Right lobe of liver (tissue), 6 donors: Measurements from ENCODE around the gene OSBPL9. TPM values are rescaled to one million over a fixed set of nuclear protein-coding genes. Genes with fewer than 3 reads are reported as not detected.
A peak's percentile ranks its signal among the peaks of the same experiment; 100 is the strongest.

Source experiments
- ATAC-seq, 4 donors: fragments of 200-7000 bp; cut with Tn5 transposase; one replicate each; pipeline ENCODE4 v1.9.1; 2020; ENCODE audit warnings: mild to moderate bottlenecking in 4 of 4, moderate library complexity in 4 of 4
- DNase-seq, 3 donors: peaks; one replicate each; pipeline ENCODE4 v3.0.0-alpha.2; 2020
- H3K27ac ChIP-seq, 3 donors: fragments of 200-600 bp; one replicate each; pipeline ENCODE4 v1.8.0; 2022
- H3K27me3 ChIP-seq, 2 donors: fragments of 200-600 bp; one replicate each; pipeline ENCODE4 v1.8.0; 2022
- H3K36me3 ChIP-seq, 4 donors: fragments of 200-600 bp; sonication (generic) in 1 of 4; one replicate each; pipeline versions ENCODE4 v1.5.1 to v1.8.0; 2017 to 2022; ENCODE audit warnings: control low read depth in 1 of 4
- H3K4me1 ChIP-seq, 4 donors: fragments of 200-600 bp; sonication (generic) in 1 of 4; one replicate each; pipeline versions ENCODE4 v1.5.1 to v1.8.0; 2017 to 2022; ENCODE audit warnings: control low read depth in 1 of 4
- H3K4me3 ChIP-seq, 3 donors: fragments of 200-600 bp; one replicate each; pipeline ENCODE4 v1.8.0; 2022
- H3K9me3 ChIP-seq, 4 donors: fragments of 200-600 bp; sonication (generic) in 1 of 4; one replicate each; pipeline versions ENCODE4 v1.5.1 to v1.8.0; 2017 to 2022; ENCODE audit warnings: control low read depth in 1 of 4
- CTCF ChIP-seq, 4 donors: fragments of 200-600 bp in 3 of 4; fragments of 450-650 bp in 1 of 4; IDR thresholded peaks; one replicate each; pipeline versions ENCODE4 v1.5.1 to v1.8.0; 2016 to 2022; ENCODE audit warnings: antibody characterized with exemption in 4 of 4, mild to moderate bottlenecking in 2 of 4
- POLR2A ChIP-seq: fragments of 450-650 bp; IDR thresholded peaks from one replicate; pipeline ENCODE4 v1.6.1; 2017; ENCODE audit warnings: antibody characterized with exemption, mild to moderate bottlenecking
- WGBS: methylation state at CpG from one replicate; pipeline ENCODE4 v1.1.6; 2018; ENCODE audit warnings: low coverage, low lambda C conversion rate; ENCODE audit not compliant: insufficient coverage; ENCODE audit errors: missing lambda C conversion rate; 5-methylcytosine and 5-hydroxymethylcytosine counted together
- intact Hi-C, 2 donors: fragments of 100-400 bp; cut with DNase I; formaldehyde crosslinking; loops; one replicate each; pipeline versions ENCODE4 v1.11.2 to v1.14.1; 2022
- total RNA-seq, 6 experiments: library from RNA; depleted of rRNA in 2 of 6; stranded (reverse); fragments of >200 nt in 2 of 6; fragmentation: NEBNext Ultra II Directional in 3 of 6; extraction: Animal tissue kit (Norgen Biotek cat#: 25700) in 3 of 6; gene quantifications; one replicate each; pipeline versions ENCODE4 v1.1.0 to v1.2.4, GENCODE V29; 2016 to 2023
- donor health status: DM: no; HTN: yes; CAD: no.
- donor health status: DM: no; HTN: no; CAD: no.
- donor health status: DM: no; HTN: no; CAD: no.
- donor health status: DM: no; HTN: yes; CAD: no.
- donor health status: DM: no; HTN: yes; CAD: no.

OSBPL9 gene
- total RNA-seq, 6 experiments from 2014 or later: 51.7 to 90.5 (median 71.7) TPM

DNA sequence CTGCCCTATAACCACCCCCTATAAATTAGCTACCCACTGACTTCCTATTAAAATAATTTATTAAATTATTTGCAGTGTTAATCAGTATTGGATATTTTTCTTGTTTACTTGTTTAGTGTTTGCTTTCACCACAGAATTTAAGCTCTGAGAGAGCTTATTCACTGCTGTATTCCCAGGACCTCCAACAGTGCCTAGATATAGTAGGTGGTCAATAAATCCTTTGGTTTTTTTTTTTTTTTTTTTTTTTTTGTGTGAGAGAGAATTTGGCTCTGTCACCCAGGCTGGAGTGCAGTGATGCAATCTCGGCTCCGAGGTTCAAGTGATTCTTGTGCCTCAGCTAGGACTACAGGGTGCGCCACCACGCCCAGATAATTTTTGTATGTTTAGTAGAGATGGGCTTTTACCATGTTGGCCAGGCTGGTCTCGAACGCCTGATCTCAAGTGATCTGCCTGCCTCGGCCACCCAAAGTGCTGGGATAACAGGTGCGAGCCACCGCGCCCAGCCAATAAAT, 1.1 kb upstream of the OSBPL9 start:
- no peak for ATAC-seq
- no peak for DNase-seq
- no peak overlapping the region for H3K27ac ChIP-seq
- H3K27me3 ChIP-seq: no peaks in the 10 kb centered on the region
- H3K36me3 ChIP-seq: no peaks in the 10 kb centered on the region
- no peaks in the 10 kb centered on the region for H3K9me3 ChIP-seq
- intact Hi-C loops: no loop called here
- TF ChIP-seq POLR2A (no peak), CTCF (IDR thresholded peaks at IDR 0.05) (no peak)
- 62% methylated on average over 6 of the region's 10 CpGs for WGBS
- H3K4me1 ChIP-seq: peaks cover 0 to 24% (median 3%) of the 10 kb centered on the region in 4 donors
- H3K4me3 ChIP-seq: no peak overlapping the region

DNA sequence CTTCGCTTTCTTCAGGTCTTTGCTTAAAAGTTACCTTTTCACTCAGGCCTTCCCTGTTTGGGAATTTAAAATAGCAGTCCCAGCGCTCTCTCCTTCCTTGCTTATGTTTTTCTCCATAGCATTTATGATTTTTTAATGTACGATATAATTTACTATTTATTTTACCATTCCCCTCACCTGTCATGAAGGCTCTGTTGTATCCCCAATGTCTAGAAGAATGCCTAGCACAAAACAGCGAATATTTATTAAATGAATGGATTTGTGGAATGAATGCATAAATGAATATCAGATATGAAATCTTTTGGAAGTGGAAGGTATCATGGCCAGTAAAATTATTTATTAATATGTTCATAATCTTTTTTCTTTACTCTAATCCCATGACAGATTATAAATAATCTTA, 402 bp upstream of the OSBPL9 start:
- Histone ChIP-seq H3K36me3 (no peaks in the 10 kb centered on the region), H3K4me3 (peak overlapping the region; percentile 73 to 92 (median 79)), H3K9me3 (no peaks in the 10 kb centered on the region), H3K27me3 (no peaks in the 10 kb centered on the region), H3K27ac (peak overlapping the region in 1 of 3 donors; percentile 91), H3K4me1 (peaks cover 0 to 30% (median 6%) of the 10 kb centered on the region in 4 donors)
- intact Hi-C loops: no loop called here
- 61% methylated on average over 4 of the region's 4 CpGs for WGBS
- DNase-seq (no peak), ATAC-seq (no peak)
- no peak for TF ChIP-seq CTCF (IDR thresholded peaks at IDR 0.05)
- TF ChIP-seq POLR2A: no peak

DNA sequence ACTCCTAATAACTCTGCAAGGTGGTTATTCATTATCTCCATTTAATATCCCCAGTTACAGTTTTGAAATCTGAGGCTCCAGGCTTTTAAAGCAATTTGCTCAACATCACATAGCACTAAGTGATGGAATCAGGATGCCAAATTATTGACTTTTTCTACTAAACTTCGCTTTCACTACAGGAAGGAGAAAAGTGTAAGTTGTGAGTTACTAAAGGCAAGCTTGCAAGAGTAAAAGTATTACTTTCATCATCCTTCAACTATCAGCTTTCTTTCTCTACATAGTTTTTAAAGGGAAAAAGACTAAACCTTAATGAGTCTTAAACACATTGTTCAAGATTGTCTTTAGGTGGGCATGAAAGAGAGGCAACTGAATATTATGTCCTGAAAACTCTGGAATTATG, 1.8 kb downstream of the OSBPL9 start:
- no peak for DNase-seq
- Histone ChIP-seq H3K9me3 (no peaks in the 10 kb centered on the region), H3K27me3 (no peaks in the 10 kb centered on the region), H3K36me3 (no peaks in the 10 kb centered on the region), H3K4me1 (peaks cover 0 to 51% (median 14%) of the 10 kb centered on the region in 4 donors), H3K27ac (peak overlapping the region in 2 of 3 donors; percentile 23 to 85), H3K4me3 (no peak overlapping the region)
- ATAC-seq: no peak
- 19% methylated on average over 1 of the region's 1 CpG for WGBS
- no peak for TF ChIP-seq POLR2A
- TF ChIP-seq CTCF (IDR thresholded peaks at IDR 0.05): no peak
- intact Hi-C loops: no loop called here

DNA sequence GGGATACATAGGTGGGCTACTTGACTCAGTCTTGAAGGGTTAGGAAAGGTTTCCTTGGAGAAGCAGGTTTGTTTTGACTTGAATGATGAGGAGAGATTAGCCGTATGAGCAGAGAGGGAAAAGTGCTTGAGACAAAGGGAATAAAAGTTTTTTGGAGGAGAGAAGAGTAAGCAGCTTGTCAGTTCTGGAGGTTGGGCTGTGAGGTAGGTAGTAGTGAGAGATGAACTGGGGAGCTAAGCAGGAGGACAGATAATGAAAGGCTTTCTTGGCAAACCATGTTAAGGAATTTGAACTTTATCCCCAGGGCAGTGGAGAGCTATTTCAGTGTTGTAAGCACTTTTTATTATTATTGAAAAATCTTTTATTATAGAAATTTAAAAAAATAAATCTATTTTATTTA, 3.6 kb downstream of the OSBPL9 start:
- TF ChIP-seq POLR2A: peak; percentile 57
- TF ChIP-seq CTCF (IDR thresholded peaks at IDR 0.05): no peak
- no peaks in the 10 kb centered on the region for H3K9me3 ChIP-seq
- H3K4me1 ChIP-seq: peaks cover 0 to 56% (median 14%) of the 10 kb centered on the region in 4 donors
- intact Hi-C loops: no loop called here
- H3K27me3 ChIP-seq: no peaks in the 10 kb centered on the region
- no peaks in the 10 kb centered on the region for H3K36me3 ChIP-seq
- WGBS: 47% methylated on average over 1 of the region's 1 CpG
- DNase-seq (no peak), ATAC-seq (peak; percentile 46 to 65 (median 63))
- H3K27ac ChIP-seq: peak overlapping the region in 2 of 3 donors; percentile 76 to 85
- no peak overlapping the region for H3K4me3 ChIP-seq
